Activated CD4-positive, alpha-beta T cell treated with anti-CD3 and anti-CD28 coated beads, Interleukin-2, amount 10 ng/mL, durations not matched to agents 24 days and 14 days (primary cell): ENCODE results near the gene MSRB3. TPM values are rescaled to one million over a fixed set of nuclear protein-coding genes. Genes with fewer than 3 reads are reported as not detected.

Experiments used
- DNase-seq: peaks from one replicate; pipeline ENCODE4 v3.0.0; 2022
- H3K27ac Mint-ChIP-seq: one replicate; pipeline ENCODE4 v1.8.0; 2022; ENCODE audit warnings: mild to moderate bottlenecking, mixed read lengths
- H3K27me3 Mint-ChIP-seq: one replicate; pipeline ENCODE4 v1.8.0; 2022; ENCODE audit warnings: mixed read lengths
- H3K36me3 Mint-ChIP-seq: one replicate; pipeline ENCODE4 v1.8.0; 2022; ENCODE audit warnings: low read depth, mild to moderate bottlenecking, mixed read lengths
- H3K4me1 Mint-ChIP-seq: one replicate; pipeline ENCODE4 v1.8.0; 2021; ENCODE audit warnings: mixed read lengths
- H3K4me3 Mint-ChIP-seq: one replicate; pipeline ENCODE4 v1.8.0; 2022; ENCODE audit warnings: mild to moderate bottlenecking, moderate library complexity, mixed read lengths
- H3K9me3 Mint-ChIP-seq: one replicate; pipeline ENCODE4 v1.8.0; 2021; ENCODE audit warnings: mixed read lengths
- intact Hi-C: fragments of 100-400 bp; cut with micrococcal nuclease; formaldehyde crosslinking; loops from one replicate; pipeline ENCODE4 v1.15.1; 2023
- total RNA-seq: library from RNA; stranded (reverse); gene quantifications from 2 replicates; pipeline ENCODE4 v1.2.3, GENCODE V29; 2022

Gene MSRB3
- total RNA-seq, 1 donor from 2014 or later = not detected

DNA sequence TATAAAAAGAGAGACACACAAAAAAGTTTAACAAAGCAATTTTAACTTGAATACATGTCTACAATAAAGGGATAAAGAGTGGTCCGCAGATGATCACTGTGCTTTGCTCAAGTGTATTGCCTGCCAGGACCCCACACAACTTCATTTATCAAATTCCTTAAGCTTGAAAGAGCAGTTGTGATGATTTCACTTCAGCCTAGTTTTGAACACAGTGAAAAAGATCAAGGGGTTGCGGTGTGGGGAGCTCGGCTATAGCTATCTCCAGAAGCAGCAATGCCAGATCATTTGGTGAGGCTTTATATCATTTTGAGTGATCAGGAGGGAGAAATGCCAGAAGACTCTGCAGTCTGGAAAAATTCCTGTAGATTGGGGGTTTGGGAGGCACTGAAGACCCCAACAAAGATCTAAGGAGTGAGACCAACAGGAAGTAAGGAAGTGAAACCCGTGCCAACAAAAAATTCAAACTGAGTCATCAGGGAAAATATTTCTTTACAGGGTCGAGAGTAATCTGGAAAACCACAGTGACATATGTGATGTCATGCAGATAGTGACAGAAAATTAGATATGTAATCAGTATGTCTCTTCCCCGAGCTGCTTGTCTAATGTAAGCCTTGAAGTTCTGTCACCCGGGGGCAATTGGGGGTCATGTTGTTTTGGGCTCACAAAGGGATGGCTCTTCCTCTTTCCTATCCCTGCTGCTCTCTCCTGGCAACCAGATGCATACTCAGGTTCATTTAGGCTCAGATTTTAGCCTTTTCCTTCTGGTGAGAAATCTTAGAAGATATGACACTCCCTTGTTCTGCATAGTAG is 221.8 kb downstream of the MSRB3 start:
- no peak overlapping the region for H3K4me3 Mint-ChIP-seq
- DNase-seq = no peak
- H3K9me3 Mint-ChIP-seq = no peaks in the 10 kb centered on the region
- intact Hi-C loops = no loop called here
- H3K36me3 Mint-ChIP-seq = no peaks in the 10 kb centered on the region
- H3K4me1 Mint-ChIP-seq = no peaks in the 10 kb centered on the region
- no peaks in the 10 kb centered on the region for H3K27me3 Mint-ChIP-seq
- H3K27ac Mint-ChIP-seq = no peak overlapping the region

DNA sequence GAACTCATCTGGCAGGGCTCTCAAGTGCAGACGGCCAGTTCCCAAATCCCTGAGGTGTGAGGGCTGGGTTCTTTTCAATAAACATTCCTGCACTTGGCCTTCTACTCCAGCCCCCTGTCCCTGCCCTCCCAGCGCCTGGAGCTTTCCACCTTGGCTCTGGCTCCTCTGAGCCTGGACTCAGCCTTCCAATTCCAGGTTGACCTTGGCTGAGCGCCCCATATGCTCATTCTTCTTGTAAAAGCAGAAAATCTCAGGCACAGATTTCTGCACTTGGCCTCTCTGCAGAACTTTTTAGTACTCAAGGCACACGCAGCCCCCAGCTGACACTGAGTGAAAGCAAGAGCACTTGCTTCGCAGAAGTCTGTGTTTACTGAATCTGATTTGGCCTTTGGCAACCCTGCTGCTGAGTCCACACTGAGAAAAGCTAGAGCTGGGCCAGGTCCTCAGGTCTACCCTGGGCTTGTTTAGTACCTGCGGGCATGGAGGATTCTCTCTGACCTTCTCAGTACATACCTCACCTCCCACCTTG is 222.7 kb downstream of the MSRB3 start:
- no peak for DNase-seq
- H3K4me1 Mint-ChIP-seq = no peaks in the 10 kb centered on the region
- no peaks in the 10 kb centered on the region for H3K36me3 Mint-ChIP-seq
- intact Hi-C loops = no loop called here
- H3K27ac Mint-ChIP-seq = no peak overlapping the region
- H3K27me3 Mint-ChIP-seq = no peaks in the 10 kb centered on the region
- no peaks in the 10 kb centered on the region for H3K9me3 Mint-ChIP-seq
- H3K4me3 Mint-ChIP-seq = no peak overlapping the region

DNA sequence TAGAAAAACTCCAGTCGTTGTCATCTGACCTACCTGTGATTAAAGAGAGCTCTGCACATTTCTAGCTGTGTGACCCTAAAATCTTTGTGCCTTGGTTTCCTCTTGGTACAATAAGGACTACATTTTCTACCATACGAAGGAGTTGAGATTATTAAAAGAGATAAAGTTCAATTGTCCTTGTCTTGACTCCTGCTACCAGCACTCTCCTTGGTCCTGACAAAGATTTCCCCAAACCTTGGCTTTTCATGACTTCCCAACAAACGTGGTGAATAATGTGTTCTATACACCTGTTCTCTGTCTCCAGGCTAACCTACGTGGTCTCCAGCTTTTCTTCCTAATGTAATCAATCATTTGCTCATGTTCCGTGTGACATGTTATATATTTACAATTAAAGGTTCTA is 223.5 kb downstream of the MSRB3 start:
- Mint-ChIP-seq H3K27me3 (no peaks in the 10 kb centered on the region), H3K4me3 (no peak overlapping the region)

DNA sequence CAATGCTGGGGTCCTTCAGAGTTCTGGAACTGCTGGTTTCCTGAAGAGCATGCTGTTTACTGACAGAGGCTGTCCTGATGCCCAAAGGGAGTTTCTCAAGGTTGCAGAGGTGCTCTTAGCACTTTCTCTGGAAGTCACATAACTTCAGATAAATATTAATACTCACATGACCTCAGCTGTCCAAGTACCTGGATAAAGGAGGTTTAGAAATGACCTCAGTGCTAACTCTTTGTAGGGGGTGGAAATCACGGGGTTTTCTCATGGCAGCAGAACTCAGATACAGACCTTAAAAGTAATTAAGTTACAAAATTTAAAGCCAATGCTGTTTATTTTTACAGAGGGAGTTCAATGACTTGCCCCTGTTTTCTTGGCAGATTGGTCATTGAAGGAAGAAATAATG is 225.9 kb downstream of the MSRB3 start:
- H3K27ac Mint-ChIP-seq = no peak overlapping the region
- intact Hi-C loops = no loop called here
- no peaks in the 10 kb centered on the region for H3K27me3 Mint-ChIP-seq
- no peaks in the 10 kb centered on the region for H3K9me3 Mint-ChIP-seq
- DNase-seq = no peak
- no peaks in the 10 kb centered on the region for H3K4me1 Mint-ChIP-seq
- no peak overlapping the region for H3K4me3 Mint-ChIP-seq
- H3K36me3 Mint-ChIP-seq = no peaks in the 10 kb centered on the region

More for the DNA sequence above, 223.5 kb downstream of the MSRB3 start:
- no peak for DNase-seq
- Mint-ChIP-seq H3K9me3 (no peaks in the 10 kb centered on the region), H3K4me1 (no peaks in the 10 kb centered on the region), H3K36me3 (no peaks in the 10 kb centered on the region), H3K27ac (no peak overlapping the region)
- intact Hi-C loops = no loop called here

DNA sequence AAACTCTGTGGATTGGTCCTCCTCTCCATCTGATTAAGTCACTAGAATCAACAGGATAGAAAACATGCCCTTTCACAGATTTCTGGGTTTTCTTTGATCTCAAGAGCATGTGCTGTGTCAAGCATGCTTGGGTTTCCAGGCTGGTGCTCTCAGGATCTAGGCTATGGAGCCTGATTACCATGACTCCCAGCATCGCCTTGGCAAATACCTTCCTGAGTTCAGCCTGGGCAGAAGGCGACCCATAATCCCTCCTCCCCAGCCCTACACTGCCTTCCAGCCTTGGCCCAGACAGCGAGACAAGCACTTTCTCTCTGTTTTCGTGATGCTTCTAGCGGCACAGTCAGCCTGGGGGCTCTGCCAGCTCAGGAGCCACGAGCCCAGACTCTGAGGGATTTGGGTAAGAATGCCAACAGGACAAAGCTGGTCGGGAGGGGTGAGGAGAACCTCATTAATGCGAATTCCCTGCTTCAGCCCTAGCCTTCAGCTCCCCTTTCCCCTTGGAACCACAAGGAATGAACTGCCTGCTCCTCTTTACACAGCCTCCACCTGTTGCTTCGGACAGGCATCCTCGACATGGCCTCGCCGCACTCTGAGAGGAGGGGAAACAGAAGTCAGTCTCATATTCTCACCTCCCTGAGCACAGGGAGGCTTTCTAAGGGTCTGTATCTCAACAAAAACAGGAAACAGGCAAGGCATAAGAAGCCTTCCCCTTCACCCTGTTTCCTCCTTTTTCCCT is 227.1 kb downstream of the MSRB3 start:
- H3K36me3 Mint-ChIP-seq = no peaks in the 10 kb centered on the region
- intact Hi-C loops = no loop called here
- no peak overlapping the region for H3K27ac Mint-ChIP-seq
- no peak for DNase-seq
- no peaks in the 10 kb centered on the region for H3K4me1 Mint-ChIP-seq
- no peaks in the 10 kb centered on the region for H3K27me3 Mint-ChIP-seq
- H3K4me3 Mint-ChIP-seq = no peak overlapping the region
- H3K9me3 Mint-ChIP-seq = no peaks in the 10 kb centered on the region

DNA sequence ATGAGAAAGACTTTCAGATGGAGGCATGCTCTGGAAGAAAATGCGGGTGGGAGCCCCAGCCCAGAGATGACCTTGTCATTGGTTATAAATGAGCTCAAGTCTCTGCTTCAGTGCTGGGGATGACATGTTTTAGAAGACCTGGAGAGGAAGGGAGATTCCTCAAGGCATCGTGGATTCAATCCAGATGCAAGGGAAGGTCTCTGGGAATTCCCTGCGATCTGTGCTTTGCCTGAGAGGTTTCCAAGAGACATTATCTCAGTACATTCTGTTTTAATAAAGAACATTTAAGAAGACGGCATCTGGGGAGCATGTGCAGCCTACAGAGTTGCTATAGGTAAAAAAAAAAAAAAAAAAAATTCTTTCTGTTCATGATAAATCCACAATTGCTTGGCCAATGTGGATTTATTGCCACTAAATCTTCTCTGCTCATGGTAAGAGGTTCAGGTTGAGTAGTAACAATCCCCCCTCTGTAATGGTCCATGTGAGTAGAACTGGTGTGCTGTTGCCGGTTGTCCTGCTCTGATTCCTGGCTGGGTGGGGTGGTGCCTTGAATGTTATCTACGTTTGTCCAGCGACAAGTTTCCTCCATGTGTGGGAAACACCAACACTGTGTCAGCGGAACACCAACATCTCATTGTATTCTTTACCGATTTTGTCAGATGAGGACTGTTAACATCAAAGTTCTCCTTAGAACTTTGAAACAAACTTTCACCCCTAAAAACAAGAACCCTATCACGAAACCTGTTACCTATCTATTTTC is 230.0 kb downstream of the MSRB3 start:
- intact Hi-C loops = no loop called here
- Mint-ChIP-seq H3K27ac (no peak overlapping the region), H3K4me1 (no peaks in the 10 kb centered on the region), H3K9me3 (no peaks in the 10 kb centered on the region), H3K36me3 (no peaks in the 10 kb centered on the region), H3K27me3 (no peaks in the 10 kb centered on the region), H3K4me3 (no peak overlapping the region)
- DNase-seq = no peak

DNA sequence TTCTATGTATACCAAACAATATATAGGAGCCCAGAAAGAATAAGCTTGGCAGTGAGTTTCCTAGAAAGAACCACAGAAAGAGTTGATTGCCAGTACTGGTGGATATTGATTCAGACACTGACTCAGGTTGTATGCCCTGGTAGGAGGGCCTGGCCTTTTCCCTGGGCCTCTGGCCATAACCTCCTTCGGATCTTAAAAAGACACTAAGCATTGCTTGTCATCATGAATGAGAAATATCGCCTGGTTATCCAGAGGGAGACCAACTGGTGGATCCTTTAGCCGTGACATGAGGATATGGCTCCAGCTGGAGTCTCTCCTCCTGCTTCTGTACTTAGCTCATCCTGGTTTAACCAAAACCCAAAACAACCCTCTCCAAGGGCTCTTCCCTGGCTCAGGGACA is 231.5 kb downstream of the MSRB3 start:
- no peak overlapping the region for H3K4me3 Mint-ChIP-seq
- H3K9me3 Mint-ChIP-seq = no peaks in the 10 kb centered on the region
- no peaks in the 10 kb centered on the region for H3K27me3 Mint-ChIP-seq
- H3K36me3 Mint-ChIP-seq = no peaks in the 10 kb centered on the region
- H3K4me1 Mint-ChIP-seq = no peaks in the 10 kb centered on the region
- intact Hi-C loops = no loop called here
- no peak for DNase-seq
- H3K27ac Mint-ChIP-seq = no peak overlapping the region

DNA sequence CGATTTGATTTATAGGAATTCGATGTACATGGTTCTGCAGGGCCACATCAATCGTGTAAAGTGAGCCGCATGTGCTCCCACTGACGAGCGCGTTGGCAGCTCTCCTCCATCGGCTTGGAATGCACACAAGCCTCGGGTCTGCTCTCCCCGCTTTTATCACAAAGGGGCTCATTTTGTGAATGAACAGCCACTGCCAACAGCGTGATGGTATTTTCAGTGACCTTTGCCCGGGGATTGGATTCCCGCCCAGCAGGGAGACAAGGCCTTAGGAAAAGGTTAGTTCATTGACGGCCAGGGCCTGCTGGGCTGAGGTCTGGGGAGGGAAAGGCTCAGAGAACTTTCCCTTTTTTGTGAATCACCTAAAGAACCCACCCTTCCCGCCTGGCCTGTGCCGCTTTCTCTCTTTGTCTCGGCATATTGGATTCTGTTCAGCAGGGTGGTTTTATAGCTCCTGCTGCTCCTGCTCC is 232.1 kb downstream of the MSRB3 start:
- no peaks in the 10 kb centered on the region for H3K4me1 Mint-ChIP-seq
- no peak overlapping the region for H3K4me3 Mint-ChIP-seq
- no peaks in the 10 kb centered on the region for H3K9me3 Mint-ChIP-seq
- no peak overlapping the region for H3K27ac Mint-ChIP-seq
- H3K27me3 Mint-ChIP-seq = no peaks in the 10 kb centered on the region
- intact Hi-C loops = no loop called here
- no peaks in the 10 kb centered on the region for H3K36me3 Mint-ChIP-seq
- DNase-seq = no peak

DNA sequence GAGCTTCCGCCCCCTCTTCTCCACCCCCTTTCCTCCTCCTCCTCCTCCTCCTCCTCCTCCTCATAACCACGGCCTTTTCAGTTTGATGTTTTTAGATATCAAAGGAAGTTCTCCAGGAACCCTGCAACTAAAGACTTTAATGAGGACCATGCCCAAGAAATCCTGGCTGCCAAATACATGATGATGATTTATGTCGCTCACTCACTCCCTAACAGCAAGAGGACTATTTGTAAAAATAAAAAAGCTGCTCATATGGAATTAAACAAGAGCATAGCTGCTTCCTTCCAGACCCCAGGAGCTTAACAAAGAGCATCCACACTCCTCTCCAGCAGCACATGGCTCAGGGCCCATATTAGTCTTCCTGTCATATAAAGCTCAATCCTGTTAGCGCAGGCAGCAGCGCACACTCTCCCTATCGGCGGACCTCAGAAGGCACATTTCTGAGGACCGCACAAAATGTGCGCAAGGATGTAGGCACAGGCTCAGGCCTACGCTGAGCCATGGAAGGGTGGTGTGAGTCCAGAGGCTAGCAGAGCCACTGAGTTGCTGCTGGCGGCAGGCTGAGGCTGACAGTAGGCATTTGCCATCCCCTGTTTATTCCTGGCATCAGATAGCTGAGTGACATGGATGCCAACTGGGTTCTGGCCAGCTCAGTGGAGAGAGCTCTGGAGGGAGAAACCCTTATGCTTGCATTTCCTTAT is 232.8 kb downstream of the MSRB3 start:
- no peaks in the 10 kb centered on the region for H3K4me1 Mint-ChIP-seq
- no peak overlapping the region for H3K4me3 Mint-ChIP-seq
- H3K27me3 Mint-ChIP-seq = no peaks in the 10 kb centered on the region
- intact Hi-C loops = no loop called here
- H3K36me3 Mint-ChIP-seq = no peaks in the 10 kb centered on the region
- no peak overlapping the region for H3K27ac Mint-ChIP-seq
- no peaks in the 10 kb centered on the region for H3K9me3 Mint-ChIP-seq
- DNase-seq = no peak

DNA sequence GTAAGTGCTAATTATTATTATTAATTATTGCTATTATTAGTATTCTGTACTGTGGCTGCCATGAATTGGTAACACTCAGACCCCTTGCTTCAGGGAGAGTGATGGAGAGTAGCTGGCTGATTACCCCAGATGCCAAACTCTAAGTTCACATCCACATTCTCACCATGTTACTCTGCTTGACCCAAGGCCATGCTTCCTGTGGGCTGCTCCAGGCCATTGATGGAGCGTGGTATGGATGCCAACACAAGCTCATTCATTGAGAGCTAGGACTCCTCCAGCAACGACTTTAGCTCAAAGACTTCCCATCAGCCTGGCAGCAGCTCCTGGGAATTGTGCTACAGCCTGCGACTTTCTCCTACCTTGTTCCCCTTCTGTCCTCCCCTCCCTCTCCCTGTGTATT is 233.4 kb downstream of the MSRB3 start:
- no peak overlapping the region for H3K27ac Mint-ChIP-seq
- H3K36me3 Mint-ChIP-seq = no peaks in the 10 kb centered on the region
- DNase-seq = no peak
- H3K4me3 Mint-ChIP-seq = no peak overlapping the region
- H3K27me3 Mint-ChIP-seq = no peaks in the 10 kb centered on the region
- no peaks in the 10 kb centered on the region for H3K4me1 Mint-ChIP-seq
- intact Hi-C loops = no loop called here
- H3K9me3 Mint-ChIP-seq = no peaks in the 10 kb centered on the region

Other genes starting within 250 kb of the MSRB3 start
- not detected in 2 replicates for gene WIF1, start 157.4 kb upstream of the MSRB3 start, total RNA-seq
- gene LEMD3, start 109.1 kb upstream of the MSRB3 start, total RNA-seq = 28.9 and 30.0 TPM in 2 replicates